ENCODE data around the gene NT5DC1.

The NT5DC1 gene

GRCh38 chr6:116144605-116145004, 44.0 kb downstream of the NT5DC1 start:
- no peak for DNase-seq

- no peak for DNase-seq
Observed at GRCh38 chr6:116145803-116146675, 45.4 kb downstream of the NT5DC1 start.

GRCh38 chr6:116152620-116153019, 52.0 kb downstream of the NT5DC1 start:
- DNase-seq, result no peak

- DNase-seq, result no peak
Observed at GRCh38 chr6:116154887-116155286, 54.2 kb downstream of the NT5DC1 start.

GRCh38 chr6:116156405-116157326, 56.0 kb downstream of the NT5DC1 start:
- no peak for DNase-seq

- no peak for DNase-seq
Observed at GRCh38 chr6:116157391-116157790, 56.7 kb downstream of the NT5DC1 start.

- no peak for DNase-seq
Observed at GRCh38 chr6:116158641-116159040, 58.0 kb downstream of the NT5DC1 start.

GRCh38 chr6:116159782-116160524, 59.3 kb downstream of the NT5DC1 start:
- DNase-seq, result no peak

GRCh38 chr6:116165596-116165995, 64.9 kb downstream of the NT5DC1 start:
- no peak for DNase-seq

GRCh38 chr6:116166369-116166768, 65.7 kb downstream of the NT5DC1 start:
- no peak for DNase-seq

GRCh38 chr6:116168148-116168547, 67.5 kb downstream of the NT5DC1 start:
- no peak for DNase-seq

GRCh38 chr6:116169880-116170279, 69.2 kb downstream of the NT5DC1 start:
- DNase-seq, result no peak

GRCh38 chr6:116170358-116171057, 69.9 kb downstream of the NT5DC1 start:
- no peak for DNase-seq

- no peak for DNase-seq
Observed at GRCh38 chr6:116173928-116174327, 73.3 kb downstream of the NT5DC1 start.

GRCh38 chr6:116175344-116175743, 74.7 kb downstream of the NT5DC1 start:
- DNase-seq, result no peak

GRCh38 chr6:116176596-116176995, 75.9 kb downstream of the NT5DC1 start:
- DNase-seq, result no peak

- no peak for DNase-seq
Observed at GRCh38 chr6:116180375-116180774, 79.7 kb downstream of the NT5DC1 start.

- DNase-seq, result no peak
Observed at GRCh38 chr6:116189472-116189871, 88.8 kb downstream of the NT5DC1 start.

- DNase-seq, result peak; percentile 36
Observed at GRCh38 chr6:116190550-116190949, 89.9 kb downstream of the NT5DC1 start.

GRCh38 chr6:116191881-116192280, 91.2 kb downstream of the NT5DC1 start:
- DNase-seq, result no peak

- DNase-seq, result no peak
Observed at GRCh38 chr6:116192786-116193185, 92.1 kb downstream of the NT5DC1 start.

- no peak for DNase-seq
Observed at GRCh38 chr6:116196841-116197240, 96.2 kb downstream of the NT5DC1 start.

Measured in right hindlimb (tissue), 1 donor.